Panc1 (cell line): ENCODE data around the gene TMOD2. TPM values are rescaled to one million over a fixed set of nuclear protein-coding genes. Genes with fewer than 3 reads are reported as not detected.

Source experiments
- ATAC-seq: fragments of 200-7000 bp; cut with Tn5 transposase; 2 replicates; pipeline ENCODE4 v1.9.1; 2020; ENCODE audit warnings: mild to moderate bottlenecking, moderate library complexity
- BruUV-seq: library from RNA; stranded (reverse); fragments of 400-500 nt; replicated peaks from 2 replicates; lab custom pipeline; 2021; lab: Mats Ljungman, UMichigan
- CTCF ChIA-PET: fragments of 300-600 bp; sonication (Branson Sonifier 250); formaldehyde crosslinking; loops from one replicate; lab custom pipeline; 2022; ENCODE audit warnings: antibody characterized with exemption; lab: Charles Lee
- POLR2A ChIA-PET: fragments of 300-600 bp; sonication (Branson Sonifier 250); formaldehyde crosslinking; loops from one replicate; lab custom pipeline; 2022; ENCODE audit warnings: antibody characterized with exemption; lab: Charles Lee
- DNase-seq: peaks from one replicate; pipeline ENCODE4 v3.0.0-alpha.2; 2010; ENCODE audit warnings: low read depth, low spot score
- H3K27ac ChIP-seq: 2 replicates; pipeline ENCODE4 v1.5.1; 2011; ENCODE audit warnings: mild to moderate bottlenecking, low read length, inconsistent platforms
- H3K27me3 ChIP-seq: fragments of 200-500 bp; sonication (Bioruptor generic); 2 replicates; pipeline ENCODE4 v1.6.0; 2014; ENCODE audit warnings: low read length, inconsistent platforms; ENCODE audit not compliant: control insufficient read depth, insufficient read depth
- H3K36me3 ChIP-seq: fragments of 200-500 bp; sonication (Bioruptor generic); 2 replicates; pipeline ENCODE4 v1.5.1; 2014; ENCODE audit warnings: inconsistent platforms, mild to moderate bottlenecking, low read length, moderate library complexity; ENCODE audit not compliant: control insufficient read depth, insufficient read depth
- H3K4me1 ChIP-seq: 2 replicates; pipeline ENCODE4 v1.5.1; 2011; ENCODE audit warnings: inconsistent platforms, mild to moderate bottlenecking, low read length, moderate library complexity; ENCODE audit not compliant: control insufficient read depth, insufficient read depth
- H3K4me3 ChIP-seq, 2 experiments: 2 replicates each; pipeline ENCODE4 v1.5.1; 2011 to 2012; ENCODE audit warnings: low read depth in 2 of 2, low read length in 2 of 2, mild to moderate bottlenecking in 2 of 2, inconsistent platforms in 1 of 2, moderate library complexity in 1 of 2
- H3K9me3 ChIP-seq: fragments of 200-500 bp; sonication (Bioruptor generic); 2 replicates; pipeline ENCODE4 v1.5.1; 2014; ENCODE audit warnings: low read depth, mild to moderate bottlenecking, inconsistent platforms, low read length, moderate library complexity; ENCODE audit not compliant: control insufficient read depth, insufficient read depth
- POLR2AphosphoS5 ChIP-seq: IDR thresholded peaks from 2 replicates; pipeline ENCODE4 v1.6.1; 2012; ENCODE audit warnings: mild to moderate bottlenecking, low read depth, low read length, moderate library complexity
- REST ChIP-seq, 2 experiments: IDR thresholded peaks; 2 replicates each; pipeline ENCODE4 v1.6.1; 2011 to 2012; ENCODE audit warnings: low read depth in 2 of 2, control low read depth in 1 of 2, low read length in 1 of 2, mild to moderate bottlenecking in 1 of 2, moderate library complexity in 1 of 2; ENCODE audit not compliant: insufficient read depth in 1 of 2
- TCF7L2 ChIP-seq: IDR thresholded peaks from 2 replicates; pipeline ENCODE4 v1.6.1; 2011; ENCODE audit warnings: mild to moderate bottlenecking, low read depth, low read length, inconsistent platforms
- in situ Hi-C: cut with HindIII; loops from 2 replicates; pipeline ENCODE4 v1.10.0; 2016; ENCODE audit warnings: low sequenced_read_pairs, low pct_unique_long_range_greater_than_20kb
- intact Hi-C: fragments of 100-400 bp; cut with micrococcal nuclease; formaldehyde crosslinking; loops from one replicate; pipeline ENCODE4 v1.10.0; 2022; ENCODE audit not compliant: unreplicated experiment
- total RNA-seq: library from RNA; stranded (reverse); gene quantifications from one replicate; pipeline ENCODE4 v1.2.1, GENCODE V29; 2021; ENCODE audit not compliant: unreplicated experiment
- TF ChIP-seq, protein P1 (sequence below): fragments of 450-650 bp; IDR thresholded peaks from 2 replicates; pipeline ENCODE4 v1.5.1; 2017; ENCODE audit warnings: mild to moderate bottlenecking

Gene TMOD2
- total RNA-seq, 1 experiment from 2014 or later: 1.7 TPM

GRCh38 chr15:51775967-51776816 is 24.8 kb downstream of the TMOD2 start:
- intact Hi-C loops (loop anchor here (1.0 kb wide), 2 partner anchors 39 to 126 kb away; partner anchors contain the start of gene LYSMD2), in situ Hi-C loops (no loop called here)
- no peaks in the 10 kb centered on the region for H3K9me3 ChIP-seq
- POLR2A ChIA-PET: interaction anchor here (0.5 kb wide), 1 partner anchor 403 kb away, joined by 4 read pairs; no protein-coding TSS in a partner anchor
- H3K4me3 ChIP-seq: no peak overlapping the region
- no peaks in the 10 kb centered on the region for H3K4me1 ChIP-seq
- no peak overlapping the region for H3K27ac ChIP-seq
- H3K27me3 ChIP-seq: no peaks in the 10 kb centered on the region
- no TSS peak for BruUV-seq
- DNase-seq: peak; percentile 56
- TF ChIP-seq TCF7L2 (no peak), REST (IDR thresholded peaks at IDR 0.05; ENCODE audit: insufficient read depth in 1 of 2, low read depth in 2 of 2, low read length in 1 of 2) (no peak), POLR2AphosphoS5 (no peak)
- TF ChIP-seq, protein P1, sequence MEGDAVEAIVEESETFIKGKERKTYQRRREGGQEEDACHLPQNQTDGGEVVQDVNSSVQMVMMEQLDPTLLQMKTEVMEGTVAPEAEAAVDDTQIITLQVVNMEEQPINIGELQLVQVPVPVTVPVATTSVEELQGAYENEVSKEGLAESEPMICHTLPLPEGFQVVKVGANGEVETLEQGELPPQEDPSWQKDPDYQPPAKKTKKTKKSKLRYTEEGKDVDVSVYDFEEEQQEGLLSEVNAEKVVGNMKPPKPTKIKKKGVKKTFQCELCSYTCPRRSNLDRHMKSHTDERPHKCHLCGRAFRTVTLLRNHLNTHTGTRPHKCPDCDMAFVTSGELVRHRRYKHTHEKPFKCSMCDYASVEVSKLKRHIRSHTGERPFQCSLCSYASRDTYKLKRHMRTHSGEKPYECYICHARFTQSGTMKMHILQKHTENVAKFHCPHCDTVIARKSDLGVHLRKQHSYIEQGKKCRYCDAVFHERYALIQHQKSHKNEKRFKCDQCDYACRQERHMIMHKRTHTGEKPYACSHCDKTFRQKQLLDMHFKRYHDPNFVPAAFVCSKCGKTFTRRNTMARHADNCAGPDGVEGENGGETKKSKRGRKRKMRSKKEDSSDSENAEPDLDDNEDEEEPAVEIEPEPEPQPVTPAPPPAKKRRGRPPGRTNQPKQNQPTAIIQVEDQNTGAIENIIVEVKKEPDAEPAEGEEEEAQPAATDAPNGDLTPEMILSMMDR: peak; percentile 78
- peak; percentile 86 for ATAC-seq
- no peaks in the 10 kb centered on the region for H3K36me3 ChIP-seq
- CTCF ChIA-PET: interaction anchor here (0.7 to 2.3 kb wide), 13 partner anchors 9 to 239 kb away, joined by 3 to 74 read pairs (median 5); no protein-coding TSS in a partner anchor

DNA sequence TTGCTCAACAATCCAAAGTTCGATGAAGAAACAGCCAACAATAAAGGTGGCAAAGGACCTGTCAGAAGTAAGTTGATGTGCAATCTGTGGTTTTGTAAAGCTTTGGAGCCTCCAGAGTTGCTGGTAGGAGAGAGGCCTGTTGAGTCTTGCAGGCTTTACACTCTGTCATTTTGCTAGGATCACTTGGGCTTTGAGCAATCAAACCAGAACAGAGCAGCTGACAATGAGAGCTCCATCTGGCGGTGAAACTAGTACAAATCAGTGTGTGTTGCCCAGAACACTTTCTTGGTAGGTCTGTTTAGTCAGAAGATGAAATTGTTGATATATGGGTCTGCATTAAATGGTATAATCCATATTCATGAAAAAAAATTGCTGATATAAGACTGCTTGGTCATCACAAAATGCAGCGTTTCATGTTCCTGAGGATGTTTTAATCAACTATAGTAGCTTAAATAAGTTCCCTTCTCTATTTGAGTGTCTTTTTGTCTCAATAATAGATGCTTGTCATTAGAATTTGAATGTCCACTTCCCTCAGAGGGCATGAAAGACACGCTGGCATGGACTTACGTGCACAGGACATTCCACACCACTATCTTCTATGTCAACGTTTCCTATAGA is 25.7 kb downstream of the TMOD2 start:
- Histone ChIP-seq H3K9me3 (no peaks in the 10 kb centered on the region), H3K36me3 (no peaks in the 10 kb centered on the region), H3K27me3 (no peaks in the 10 kb centered on the region), H3K27ac (no peak overlapping the region), H3K4me1 (no peaks in the 10 kb centered on the region), H3K4me3 (no peak overlapping the region)
- peak; percentile 74 for DNase-seq
- intact Hi-C loops: loop anchor here (1.0 kb wide), 2 partner anchors 40 to 127 kb away; partner anchors contain the start of gene LYSMD2
- peak; percentile 95 for ATAC-seq
- BruUV-seq: no TSS peak
- in situ Hi-C loops: no loop called here
- CTCF ChIA-PET: interaction anchor here (0.6 to 2.3 kb wide), 12 partner anchors 38 to 551 kb away, joined by 3 to 74 read pairs (median 5); no protein-coding TSS in a partner anchor
- no peak for TF ChIP-seq REST (IDR thresholded peaks at IDR 0.05; ENCODE audit: insufficient read depth in 1 of 2, low read depth in 2 of 2, low read length in 1 of 2)
- TF ChIP-seq, protein P1: peak; percentile 77
- POLR2A ChIA-PET: no interaction called here
